H1 (cell line): Measurements from ENCODE around the gene SRM.
"Not testable (repeated sequence)": the region's sequence is repeated elsewhere in the genome, so short reads cannot be mapped to it uniquely, and the experiment has no call there.

ENCODE experiments used
- CBX8 ChIP-seq: fragments of 300-800, 300-1000 bp; sonication (generic); IDR thresholded peaks from 2 replicates; pipeline ENCODE4 v1.7.1; 2016; ENCODE audit warnings: low read depth, low read length, borderline replicate concordance
- CEBPB ChIP-seq: IDR thresholded peaks from 2 replicates; pipeline ENCODE4 v1.6.1; 2012; ENCODE audit warnings: low read depth, low read length
- CHD2 ChIP-seq: IDR thresholded peaks from 2 replicates; pipeline ENCODE4 v1.6.1; 2012; ENCODE audit warnings: low read length, improper control_type of control experiment
- CTCF ChIP-seq, 3 experiments: IDR thresholded peaks; 1 replicate in 2 of 3; 2 replicates in 1 of 3; pipeline versions ENCODE4 v1.5.1 to v1.6.1; 2011; ENCODE audit warnings: low read length in 3 of 3, mild to moderate bottlenecking in 3 of 3, inconsistent platforms in 2 of 3, low read depth in 1 of 3, moderate library complexity in 1 of 3; ENCODE audit not compliant: insufficient read depth in 1 of 3; ENCODE audit errors: control extremely low read depth in 1 of 3
- EP300 ChIP-seq, 2 experiments: IDR thresholded peaks; 1 replicate in 1 of 2; 2 replicates in 1 of 2; pipeline ENCODE4 v1.6.1; 2011 to 2012; ENCODE audit warnings: low read depth in 2 of 2, low read length in 2 of 2, mild to moderate bottlenecking in 2 of 2, borderline replicate concordance in 1 of 2, inconsistent platforms in 1 of 2, moderate library complexity in 1 of 2
- EZH2 ChIP-seq: fragments of 200-600 bp; sonication (generic); IDR thresholded peaks from 2 replicates; pipeline ENCODE4 v1.7.1; 2012; ENCODE audit warnings: low read depth, mild to moderate bottlenecking, moderate library complexity, low read length, inconsistent platforms; ENCODE audit not compliant: severe bottlenecking
- GTF2F1 ChIP-seq: IDR thresholded peaks from 2 replicates; pipeline ENCODE4 v1.6.1; 2012; ENCODE audit warnings: low read depth, low read length, improper control_type of control experiment, borderline replicate concordance
- JUN ChIP-seq: IDR thresholded peaks from 2 replicates; pipeline ENCODE4 v1.6.1; 2011; ENCODE audit warnings: low read depth, mild to moderate bottlenecking, improper control_type of control experiment, low read length
- JUND ChIP-seq: IDR thresholded peaks from 2 replicates; pipeline ENCODE4 v1.6.1; 2011; ENCODE audit warnings: mild to moderate bottlenecking, improper control_type of control experiment, low read length
- POLR2A ChIP-seq, 2 experiments: IDR thresholded peaks; 1 replicate in 1 of 2; 2 replicates in 1 of 2; pipeline ENCODE4 v1.6.1; 2011; ENCODE audit warnings: low read depth in 2 of 2, low read length in 2 of 2, mild to moderate bottlenecking in 2 of 2; ENCODE audit errors: control extremely low read depth in 1 of 2
- TAF1 ChIP-seq: IDR thresholded peaks from 2 replicates; pipeline ENCODE4 v1.6.1; 2011; ENCODE audit warnings: mild to moderate bottlenecking, low read depth, low read length
- TEAD4 ChIP-seq: IDR thresholded peaks from 2 replicates; pipeline ENCODE4 v1.6.1; 2012; ENCODE audit warnings: low read depth, low read length, inconsistent platforms, mixed read lengths

- not testable (repeated sequence) for TF ChIP-seq POLR2A (IDR thresholded peaks at IDR 0.05; ENCODE audit: control extremely low read depth in 1 of 2, low read depth in 2 of 2, low read length in 2 of 2); EZH2; CHD2; EP300 (IDR thresholded peaks at IDR 0.05; ENCODE audit: borderline replicate concordance in 1 of 2, low read depth in 2 of 2, low read length in 2 of 2); TEAD4; JUND; TAF1; CBX8; JUN; CEBPB; GTF2F1
- TF ChIP-seq CTCF (IDR thresholded peaks at IDR 0.05; ENCODE audit: control extremely low read depth in 1 of 3, insufficient read depth in 1 of 3, low read depth in 1 of 3, low read length in 3 of 3) = peak; percentile 25 to 62 (median 45); a peak in 3 of 4 replicates
Measured at GRCh38 chr1:11063937-11064537, 4.2 kb upstream of the SRM start.
